ENCODE results near the gene KLHL30. TPM values are rescaled to one million over a fixed set of nuclear protein-coding genes. Genes with fewer than 3 reads are reported as not detected.

KLHL30 gene
- total RNA-seq, 2 donors from 2014 or later, result 24.9 to 29.0 TPM

DNA sequence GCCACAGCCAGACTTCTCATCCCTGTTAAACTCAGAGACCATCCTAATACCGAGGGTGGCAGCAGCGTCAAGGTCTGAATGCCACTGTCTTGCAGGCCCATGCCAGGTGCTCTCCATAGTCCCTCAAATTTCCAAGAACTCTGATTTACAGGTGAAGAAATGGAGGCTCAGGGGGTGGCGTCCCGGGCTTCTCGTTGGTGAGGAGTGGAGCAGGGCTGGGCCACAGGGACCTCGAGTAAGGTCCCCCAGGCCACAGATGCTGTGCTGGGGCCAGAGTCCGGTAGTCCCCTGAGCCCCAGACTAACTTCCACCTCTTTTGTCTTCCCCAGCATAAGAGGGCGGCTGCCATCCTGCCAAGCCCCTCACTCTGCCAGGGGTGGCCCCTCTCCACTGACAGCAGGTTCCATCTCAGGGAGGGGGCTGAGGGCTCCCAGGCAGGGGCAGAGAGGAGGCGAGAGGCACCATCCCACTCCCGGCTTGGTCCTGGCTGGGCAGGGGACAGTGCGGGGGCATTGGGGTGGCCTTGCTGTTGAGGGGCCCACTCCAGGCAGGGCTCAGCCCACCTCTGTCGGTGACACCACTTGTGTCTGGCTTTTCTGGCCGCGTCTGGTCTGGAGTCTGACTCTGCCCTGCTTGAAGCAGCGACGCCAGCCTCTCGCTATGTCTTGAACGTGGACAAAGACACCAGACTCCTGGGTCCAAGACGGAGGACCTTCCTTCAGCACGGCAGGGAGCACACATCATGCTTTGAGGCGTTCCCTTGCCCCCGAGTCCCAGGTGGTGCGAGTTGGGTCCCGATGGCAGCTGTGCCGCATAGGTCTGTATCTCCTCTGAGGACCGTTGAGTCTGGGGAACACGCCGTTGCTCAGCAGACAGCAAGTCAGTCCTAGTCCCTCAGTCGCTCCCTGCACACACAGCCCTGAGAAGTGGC, 15.9 kb upstream of the KLHL30 start:
- no peaks in the 10 kb centered on the region for H3K36me3 ChIP-seq
- no peak for DNase-seq (ENCODE audit: low spot score)
- no peak overlapping the region for H3K4me3 ChIP-seq
- no peaks in the 10 kb centered on the region for H3K27me3 ChIP-seq
- no peak overlapping the region for H3K27ac ChIP-seq
- TF ChIP-seq, protein P1, sequence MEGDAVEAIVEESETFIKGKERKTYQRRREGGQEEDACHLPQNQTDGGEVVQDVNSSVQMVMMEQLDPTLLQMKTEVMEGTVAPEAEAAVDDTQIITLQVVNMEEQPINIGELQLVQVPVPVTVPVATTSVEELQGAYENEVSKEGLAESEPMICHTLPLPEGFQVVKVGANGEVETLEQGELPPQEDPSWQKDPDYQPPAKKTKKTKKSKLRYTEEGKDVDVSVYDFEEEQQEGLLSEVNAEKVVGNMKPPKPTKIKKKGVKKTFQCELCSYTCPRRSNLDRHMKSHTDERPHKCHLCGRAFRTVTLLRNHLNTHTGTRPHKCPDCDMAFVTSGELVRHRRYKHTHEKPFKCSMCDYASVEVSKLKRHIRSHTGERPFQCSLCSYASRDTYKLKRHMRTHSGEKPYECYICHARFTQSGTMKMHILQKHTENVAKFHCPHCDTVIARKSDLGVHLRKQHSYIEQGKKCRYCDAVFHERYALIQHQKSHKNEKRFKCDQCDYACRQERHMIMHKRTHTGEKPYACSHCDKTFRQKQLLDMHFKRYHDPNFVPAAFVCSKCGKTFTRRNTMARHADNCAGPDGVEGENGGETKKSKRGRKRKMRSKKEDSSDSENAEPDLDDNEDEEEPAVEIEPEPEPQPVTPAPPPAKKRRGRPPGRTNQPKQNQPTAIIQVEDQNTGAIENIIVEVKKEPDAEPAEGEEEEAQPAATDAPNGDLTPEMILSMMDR (IDR thresholded peaks at IDR 0.05), result no peak
- H3K9me3 ChIP-seq, result no peaks in the 10 kb centered on the region
- peaks cover 0 to 14% of the 10 kb centered on the region in 2 donors for H3K4me1 ChIP-seq

DNA sequence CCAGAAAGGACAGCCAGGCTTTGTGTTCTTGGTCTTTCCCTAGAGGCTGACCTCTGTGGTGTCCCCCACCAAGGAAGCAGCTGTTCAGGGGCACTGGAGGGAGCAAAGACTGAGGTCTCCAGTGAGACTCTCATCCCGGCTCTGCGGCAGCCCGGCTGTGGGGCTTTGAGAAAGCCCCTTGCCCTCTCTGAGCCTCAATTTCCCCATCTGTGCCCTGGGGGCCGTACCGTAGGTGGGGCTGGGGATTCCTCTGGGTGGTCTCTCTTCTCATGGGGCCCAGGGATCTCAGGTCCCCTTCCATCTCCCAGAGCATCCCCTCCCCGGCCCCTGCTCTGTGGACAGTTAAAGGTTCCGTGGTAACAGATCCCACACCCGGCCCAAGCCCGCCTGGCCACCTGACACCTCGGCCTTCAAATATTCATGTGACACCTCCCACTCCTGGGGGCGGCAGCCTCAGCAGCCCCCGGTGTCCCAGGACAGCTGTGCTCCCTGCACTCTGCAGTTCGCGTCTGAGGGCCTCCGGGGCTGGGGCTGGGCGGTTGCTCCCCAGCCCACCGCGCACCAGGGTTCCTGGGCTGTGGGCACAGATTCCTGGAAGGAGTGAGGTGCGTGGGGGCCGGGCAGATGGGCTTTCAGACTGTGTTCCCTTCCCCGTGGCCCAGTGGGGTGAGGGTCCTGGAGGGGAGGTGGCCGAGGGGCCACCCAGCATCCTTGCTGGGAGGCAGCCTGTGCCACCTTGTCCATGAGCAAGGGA, 15.1 kb upstream of the KLHL30 start:
- no peak overlapping the region for H3K27ac ChIP-seq
- no peaks in the 10 kb centered on the region for H3K27me3 ChIP-seq
- no peaks in the 10 kb centered on the region for H3K9me3 ChIP-seq
- H3K4me3 ChIP-seq, result no peak overlapping the region
- H3K4me1 ChIP-seq, result peaks cover 0 to 14% of the 10 kb centered on the region in 2 donors
- H3K36me3 ChIP-seq, result no peaks in the 10 kb centered on the region
- TF ChIP-seq, protein P1 (IDR thresholded peaks at IDR 0.05), result no peak
- DNase-seq (ENCODE audit: low spot score), result no peak

DNA sequence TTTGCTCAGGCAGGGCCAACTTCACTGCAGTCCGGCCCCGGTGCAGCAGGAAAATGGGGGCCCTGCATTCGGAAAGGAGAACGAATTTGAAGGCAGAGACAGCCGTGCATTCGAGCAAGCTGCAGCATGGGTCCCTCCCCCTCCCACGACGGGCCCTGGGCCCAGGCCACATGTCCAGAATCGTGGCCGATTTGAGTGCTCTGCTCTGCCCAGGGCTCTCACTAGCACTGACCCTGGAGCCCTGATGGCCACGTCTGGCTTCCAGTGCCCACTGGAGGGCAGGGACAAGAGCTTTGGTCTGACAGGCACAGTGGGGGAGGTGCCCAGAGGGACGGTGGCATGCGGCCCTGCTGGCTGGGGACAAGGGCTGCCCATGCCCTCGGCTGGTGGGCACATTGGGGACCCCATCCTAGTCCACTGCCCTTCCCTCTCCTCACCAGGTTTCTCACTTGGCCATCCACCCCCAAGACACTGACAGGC, 14.4 kb upstream of the KLHL30 start:
- TF ChIP-seq, protein P1 (IDR thresholded peaks at IDR 0.05), result no peak
- Histone ChIP-seq H3K4me1 (peaks cover 0 to 14% of the 10 kb centered on the region in 2 donors), H3K36me3 (no peaks in the 10 kb centered on the region), H3K4me3 (no peak overlapping the region), H3K27ac (no peak overlapping the region), H3K27me3 (no peaks in the 10 kb centered on the region), H3K9me3 (no peaks in the 10 kb centered on the region)
- DNase-seq (ENCODE audit: low spot score), result no peak

DNA sequence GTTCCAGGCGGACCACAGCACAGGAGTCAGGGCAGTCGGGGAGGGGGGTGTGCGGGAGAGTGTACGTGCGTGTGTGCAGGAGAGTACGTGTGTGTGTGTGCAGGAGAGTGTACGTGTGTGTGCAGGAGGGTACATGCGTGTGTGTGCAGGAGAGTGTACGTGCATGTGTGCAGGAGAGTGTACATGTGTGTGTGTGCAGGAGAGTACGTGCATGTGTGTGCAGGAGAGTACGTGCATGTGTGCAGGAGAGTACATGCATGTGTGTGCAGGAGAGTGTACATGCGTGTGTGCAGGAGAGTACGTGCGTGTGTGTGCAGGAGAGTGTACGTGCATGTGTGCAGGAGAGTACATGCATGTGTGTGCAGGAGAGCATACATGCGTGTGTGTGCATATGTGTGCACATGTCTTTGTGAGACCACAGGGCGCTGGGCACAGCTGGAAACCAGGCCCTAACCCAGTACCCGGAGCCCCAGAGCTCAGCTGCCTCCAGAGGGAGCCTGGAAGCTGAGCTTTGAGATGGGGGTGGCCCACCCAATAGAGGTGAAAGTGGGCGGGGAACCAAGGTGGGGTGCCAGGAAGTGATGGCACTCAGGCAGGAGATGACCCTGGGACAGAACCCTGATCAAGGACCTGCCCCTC, 13.9 kb upstream of the KLHL30 start:
- Histone ChIP-seq H3K4me3 (no peak overlapping the region), H3K36me3 (no peaks in the 10 kb centered on the region), H3K9me3 (no peaks in the 10 kb centered on the region), H3K27me3 (no peaks in the 10 kb centered on the region), H3K4me1 (peaks cover 0 to 14% of the 10 kb centered on the region in 2 donors), H3K27ac (no peak overlapping the region)
- TF ChIP-seq, protein P1 (IDR thresholded peaks at IDR 0.05), result no peak
- no peak for DNase-seq (ENCODE audit: low spot score)

DNA sequence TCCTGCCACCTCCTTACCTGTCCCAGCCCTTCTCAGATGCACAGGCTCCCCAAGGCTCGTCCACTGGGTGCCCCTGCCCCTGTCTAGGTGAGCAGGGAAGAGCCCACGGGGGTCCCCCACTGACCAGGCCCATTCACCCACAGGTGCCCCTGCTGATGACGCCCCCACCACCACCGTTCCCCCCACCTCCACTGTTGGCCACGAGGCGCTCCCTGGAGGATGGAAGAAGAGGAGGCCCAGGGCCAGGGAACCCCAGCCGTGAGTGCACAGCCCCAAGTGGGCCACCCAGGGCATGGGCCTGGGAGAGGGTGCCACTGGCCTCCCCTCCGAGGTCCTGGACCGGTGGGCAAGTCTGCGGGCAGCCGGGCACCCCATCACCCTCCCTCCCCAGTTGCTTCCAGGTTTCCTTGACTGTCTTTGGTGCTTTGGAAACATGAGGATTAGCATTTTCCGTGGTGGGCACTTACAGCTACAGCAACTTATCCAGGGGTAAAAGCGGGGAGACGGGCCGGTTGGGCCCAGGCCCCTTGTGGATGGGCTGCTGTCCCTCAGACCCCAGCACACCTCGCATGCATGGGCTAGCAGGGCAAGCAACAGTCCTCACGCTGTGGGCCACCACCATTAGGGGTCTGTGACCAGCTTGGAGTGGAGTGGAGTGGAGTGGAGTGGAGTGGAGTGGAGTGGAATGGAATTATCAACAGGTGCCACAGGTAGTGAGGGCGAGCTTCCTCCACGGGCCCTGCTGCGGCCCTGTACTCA, 13.2 kb upstream of the KLHL30 start:
- H3K4me3 ChIP-seq, result no peak overlapping the region
- no peak for DNase-seq (ENCODE audit: low spot score)
- TF ChIP-seq, protein P1 (IDR thresholded peaks at IDR 0.05), result no peak
- H3K9me3 ChIP-seq, result no peaks in the 10 kb centered on the region
- H3K27ac ChIP-seq, result no peak overlapping the region
- H3K27me3 ChIP-seq, result no peaks in the 10 kb centered on the region
- no peaks in the 10 kb centered on the region for H3K36me3 ChIP-seq
- peaks cover 0 to 11% of the 10 kb centered on the region in 2 donors for H3K4me1 ChIP-seq

Data from right atrium auricular region (tissue), 2 donors.